Common myeloid progenitor, CD34-positive (primary cell): Measurements from ENCODE around the gene RNF144B.

Experiments used
- CTCF ChIA-PET: fragments of 350-600 bp; sonication (Branson Sonifier 250); formaldehyde crosslinking; loops from one replicate; lab custom pipeline; 2021; ENCODE audit warnings: antibody characterized with exemption; lab: Charles Lee
- POLR2A ChIA-PET: fragments of 350-600 bp; sonication (Branson Sonifier 250); formaldehyde crosslinking; loops from one replicate; lab custom pipeline; 2021; ENCODE audit warnings: antibody characterized with exemption; lab: Charles Lee
- DNase-seq, 3 donors: peaks; one replicate each; pipeline versions ENCODE4 v3.0.0 to v3.0.0-alpha.2; 2013
- H3K27ac ChIP-seq, 2 experiments: 1 replicate in 1 of 2; 2 replicates in 1 of 2; pipeline ENCODE4 v1.7.0; 2013; ENCODE audit warnings: inconsistent platforms in 2 of 2, low read length in 2 of 2, mild to moderate bottlenecking in 2 of 2, low read depth in 1 of 2, moderate library complexity in 1 of 2; ENCODE audit not compliant: severe bottlenecking in 2 of 2, insufficient read depth in 1 of 2, poor library complexity in 1 of 2
- H3K27me3 ChIP-seq, 5 experiments: replicated peaks in 2 of 5; 1 replicate in 3 of 5; 2 replicates in 2 of 5; pipeline versions ENCODE4 v1.6.1 to v1.7.0; 2013; ENCODE audit warnings: low read length in 4 of 5, mild to moderate bottlenecking in 2 of 5, moderate library complexity in 2 of 5, inconsistent platforms in 1 of 5; ENCODE audit not compliant: insufficient read depth in 5 of 5, control insufficient read depth in 4 of 5
- H3K36me3 ChIP-seq, 4 experiments: 1 replicate in 2 of 4; 2 replicates in 2 of 4; pipeline versions ENCODE4 v1.6.1 to v1.7.0; 2013; ENCODE audit warnings: low read length in 3 of 4, control low read depth in 1 of 4, mild to moderate bottlenecking in 1 of 4; ENCODE audit not compliant: control insufficient read depth in 4 of 4, insufficient read depth in 4 of 4
- H3K4me1 ChIP-seq, 4 experiments: 1 replicate in 3 of 4; 2 replicates in 1 of 4; pipeline versions ENCODE4 v1.6.1 to v1.7.1; 2013; ENCODE audit warnings: low read length in 3 of 4, mild to moderate bottlenecking in 3 of 4, control low read depth in 1 of 4, inconsistent platforms in 1 of 4, moderate library complexity in 1 of 4; ENCODE audit not compliant: control insufficient read depth in 4 of 4, insufficient read depth in 4 of 4; ENCODE audit errors: control extremely low read depth in 1 of 4
- H3K4me3 ChIP-seq, 7 experiments: 1 replicate in 4 of 7; 2 replicates in 3 of 7; pipeline versions ENCODE4 v1.5.1 to v1.7.0; 2013; ENCODE audit warnings: mild to moderate bottlenecking in 7 of 7, low read length in 6 of 7, moderate library complexity in 6 of 7, inconsistent platforms in 2 of 7, low read depth in 2 of 7, control low read depth in 1 of 7; ENCODE audit not compliant: insufficient read depth in 4 of 7, control insufficient read depth in 1 of 7; ENCODE audit errors: extremely low read depth in 1 of 7
- H3K9me3 ChIP-seq, 5 experiments: 1 replicate in 4 of 5; 2 replicates in 1 of 5; pipeline versions ENCODE4 v1.6.1 to v1.7.1; 2013; ENCODE audit warnings: low read length in 4 of 5, mild to moderate bottlenecking in 2 of 5, inconsistent platforms in 1 of 5, low read depth in 1 of 5, moderate library complexity in 1 of 5; ENCODE audit not compliant: control insufficient read depth in 4 of 5, insufficient read depth in 2 of 5; ENCODE audit errors: control extremely low read depth in 1 of 5
- WGBS: methylation state at CpG from one replicate; pipeline ENCODE4 v1.1.5; 2013; ENCODE audit not compliant: insufficient coverage; 5-methylcytosine and 5-hydroxymethylcytosine counted together

RNF144B gene

GRCh38 chr6:18412068-18412467, 24.9 kb downstream of the RNF144B start:
- peaks cover 0 to 18% (median 7%) of the 10 kb centered on the region in 4 experiments for H3K36me3 ChIP-seq
- CTCF ChIA-PET = interaction anchor here (0.8 to 2.2 kb wide), 3 partner anchors 16 to 85 kb away, joined by 3 to 4 read pairs (median 3); no protein-coding TSS in a partner anchor
- peaks cover 0 to 12% (median 10%) of the 10 kb centered on the region in 4 experiments for H3K4me1 ChIP-seq
- peaks cover 0 to 4% (median 0%) of the 10 kb centered on the region in 5 experiments for H3K9me3 ChIP-seq
- POLR2A ChIA-PET = no interaction called here
- H3K4me3 ChIP-seq = no peak overlapping the region
- no peaks in the 10 kb centered on the region for H3K27me3 ChIP-seq
- DNase-seq = peak in 2 of 3 donors; percentile 63 to 71
- H3K27ac ChIP-seq = peak overlapping the region in 1 of 2 experiments; percentile 8
- WGBS = no CpG with 5 or more reads among the region's 1 CpG

- Histone ChIP-seq H3K4me1 (peaks cover 0 to 12% (median 10%) of the 10 kb centered on the region in 4 experiments), H3K9me3 (peaks cover 0 to 4% (median 0%) of the 10 kb centered on the region in 5 experiments), H3K27ac (peak overlapping the region in 1 of 2 experiments; percentile 8), H3K27me3 (no peaks in the 10 kb centered on the region), H3K36me3 (peaks cover 0 to 18% (median 6%) of the 10 kb centered on the region in 4 experiments), H3K4me3 (no peak overlapping the region)
- no CpG with 5 or more reads among the region's 1 CpG for WGBS
- ChIA-PET CTCF (interaction anchor here (1.0 to 2.2 kb wide), 2 partner anchors 19 to 85 kb away, joined by 3 to 4 read pairs; no protein-coding TSS in a partner anchor), POLR2A (interaction anchor here (0.6 kb wide), 1 partner anchor 1687 kb away, joined by 3 read pairs; no protein-coding TSS in a partner anchor)
- no peak for DNase-seq
These were observed 25.5 kb downstream of the RNF144B start for GRCh38 chr6:18412644-18413043.

- H3K9me3 ChIP-seq = peaks cover 0 to 4% (median 0%) of the 10 kb centered on the region in 5 experiments
- no peaks in the 10 kb centered on the region for H3K27me3 ChIP-seq
- H3K4me1 ChIP-seq = peaks cover 0 to 12% (median 10%) of the 10 kb centered on the region in 4 experiments
- peaks cover 0 to 18% (median 5%) of the 10 kb centered on the region in 4 experiments for H3K36me3 ChIP-seq
- no peak overlapping the region for H3K4me3 ChIP-seq
- WGBS = 100% methylated on average over 1 of the region's 4 CpGs
- DNase-seq = no peak
- no peak overlapping the region for H3K27ac ChIP-seq
- POLR2A ChIA-PET = no interaction called here
- CTCF ChIA-PET = interaction anchor here (0.7 kb wide), 1 partner anchor 10 kb away, joined by 3 read pairs; no protein-coding TSS in a partner anchor
These were observed 26.2 kb downstream of the RNF144B start for GRCh38 chr6:18413381-18413780.

DNA sequence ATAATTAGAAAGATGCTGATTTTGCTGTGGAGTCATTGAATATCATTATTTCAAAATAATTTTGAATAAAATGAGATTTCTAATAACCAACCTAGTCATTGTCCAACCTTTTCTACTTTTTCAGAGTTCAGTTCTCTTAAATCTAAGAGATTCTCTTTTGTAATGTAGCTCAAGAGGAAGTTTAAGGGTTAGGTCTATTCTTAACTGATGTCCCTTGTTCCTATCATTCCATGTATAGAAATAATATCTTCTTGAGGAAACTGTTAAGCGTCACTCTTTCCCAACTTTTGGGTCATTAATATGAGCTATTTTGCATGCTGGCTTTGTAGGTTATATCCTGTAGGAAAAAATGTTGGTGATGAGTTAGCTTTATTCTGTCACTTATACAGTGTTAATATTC, 27.0 kb downstream of the RNF144B start:
- DNase-seq = no peak
- H3K27ac ChIP-seq = no peak overlapping the region
- no CpG with 5 or more reads among the region's 1 CpG for WGBS
- H3K4me1 ChIP-seq = peaks cover 0 to 12% (median 10%) of the 10 kb centered on the region in 4 experiments
- peaks cover 0 to 4% (median 0%) of the 10 kb centered on the region in 5 experiments for H3K9me3 ChIP-seq
- H3K36me3 ChIP-seq = peaks cover 0 to 13% (median 6%) of the 10 kb centered on the region in 4 experiments
- no peaks in the 10 kb centered on the region for H3K27me3 ChIP-seq
- no peak overlapping the region for H3K4me3 ChIP-seq
- CTCF ChIA-PET = interaction anchor here (0.7 kb wide), 1 partner anchor 9 kb away, joined by 3 read pairs; no protein-coding TSS in a partner anchor
- POLR2A ChIA-PET = no interaction called here

GRCh38 chr6:18415207-18415606, 28.1 kb downstream of the RNF144B start:
- peaks cover 0 to 4% (median 0%) of the 10 kb centered on the region in 5 experiments for H3K9me3 ChIP-seq
- peaks cover 0 to 12% (median 10%) of the 10 kb centered on the region in 4 experiments for H3K4me1 ChIP-seq
- H3K36me3 ChIP-seq = peaks cover 0 to 13% (median 6%) of the 10 kb centered on the region in 4 experiments
- POLR2A ChIA-PET = no interaction called here
- H3K4me3 ChIP-seq = no peak overlapping the region
- no peak for DNase-seq
- no peak overlapping the region for H3K27ac ChIP-seq
- no peaks in the 10 kb centered on the region for H3K27me3 ChIP-seq
- 98% methylated on average over 6 of the region's 11 CpGs for WGBS
- CTCF ChIA-PET = no interaction called here

GRCh38 chr6:18415671-18416340, 28.7 kb downstream of the RNF144B start:
- H3K36me3 ChIP-seq = peaks cover 0 to 13% (median 6%) of the 10 kb centered on the region in 4 experiments
- H3K9me3 ChIP-seq = peaks cover 0 to 4% (median 0%) of the 10 kb centered on the region in 5 experiments
- peaks cover 0 to 12% (median 10%) of the 10 kb centered on the region in 4 experiments for H3K4me1 ChIP-seq
- 100% methylated on average over 4 of the region's 4 CpGs for WGBS
- no peak for DNase-seq
- no peaks in the 10 kb centered on the region for H3K27me3 ChIP-seq
- H3K4me3 ChIP-seq = no peak overlapping the region
- CTCF ChIA-PET = no interaction called here
- POLR2A ChIA-PET = no interaction called here
- no peak overlapping the region for H3K27ac ChIP-seq

DNA sequence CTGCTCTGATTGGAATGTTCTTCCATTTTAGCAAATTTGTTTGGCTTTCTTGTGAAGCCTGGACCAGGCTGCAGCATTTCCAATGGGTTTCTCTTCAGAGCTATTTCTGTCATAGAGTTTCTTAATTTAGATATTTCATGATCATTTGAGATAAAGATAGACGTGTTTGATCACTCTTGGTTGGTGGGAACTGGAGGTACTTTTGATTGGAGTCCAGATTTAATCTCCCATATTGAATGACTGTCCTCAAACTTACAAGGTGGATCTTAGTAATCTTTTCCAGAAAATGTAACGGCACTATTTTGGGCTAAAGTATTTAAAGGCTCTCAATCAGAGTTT, 29.2 kb downstream of the RNF144B start:
- Histone ChIP-seq H3K4me1 (peaks cover 0 to 12% (median 10%) of the 10 kb centered on the region in 4 experiments), H3K27me3 (no peaks in the 10 kb centered on the region), H3K36me3 (peaks cover 0 to 13% (median 6%) of the 10 kb centered on the region in 4 experiments), H3K9me3 (peaks cover 0 to 4% (median 0%) of the 10 kb centered on the region in 5 experiments), H3K27ac (no peak overlapping the region), H3K4me3 (no peak overlapping the region)
- ChIA-PET CTCF (no interaction called here), POLR2A (no interaction called here)
- DNase-seq = no peak
- 80% methylated on average over 1 of the region's 2 CpGs for WGBS
